OCI-LY3 (cell line): Measurements from ENCODE around the gene PPP5C.

Source experiments
- H2AFZ ChIP-seq: fragments of 200-600, 300-600 bp; shearing (Covaris generic); 2 replicates; pipeline ENCODE4 v1.6.0; 2014; ENCODE audit warnings: antibody characterized with exemption, low read depth, low read length
- H3K27ac ChIP-seq: fragments of 200-600, 300-600 bp; sonication (generic); 2 replicates; pipeline ENCODE4 v1.5.1; 2014; ENCODE audit warnings: mild to moderate bottlenecking, low read length, moderate library complexity, mixed read lengths
- H3K27me3 ChIP-seq: fragments of 200-600, 300-600 bp; sonication (generic); 2 replicates; pipeline ENCODE4 v1.6.1; 2014; ENCODE audit warnings: low read depth, low read length, mixed read lengths
- H3K36me3 ChIP-seq: fragments of 200-600, 300-600 bp; sonication (generic); replicated peaks from 2 replicates; pipeline ENCODE3; 2014; ENCODE audit warnings: low read depth, low read length, mixed read lengths
- H3K4me1 ChIP-seq: fragments of 300-600, 200-600 bp; sonication (generic); 2 replicates; pipeline ENCODE4 v1.6.1; 2014; ENCODE audit warnings: low read length, mixed read lengths
- H3K4me2 ChIP-seq: fragments of 200-600, 300-600 bp; sonication (generic); 2 replicates; pipeline ENCODE4 v1.6.1; 2014; ENCODE audit warnings: low read length, mixed read lengths
- H3K4me3 ChIP-seq: fragments of 300-600, 200-600 bp; sonication (generic); 2 replicates; pipeline ENCODE4 v1.5.1; 2014; ENCODE audit warnings: antibody characterized with exemption, mild to moderate bottlenecking, low read length, moderate library complexity
- H3K79me2 ChIP-seq: fragments of 300-600, 200-600 bp; shearing (Covaris generic); 2 replicates; pipeline ENCODE4 v1.6.1; 2014; ENCODE audit warnings: mild to moderate bottlenecking, low read length, mixed read lengths
- H3K9ac ChIP-seq: fragments of 300-600, 200-600 bp; shearing (Covaris generic); 2 replicates; pipeline ENCODE4 v1.6.0; 2014; ENCODE audit warnings: mild to moderate bottlenecking, low read length, moderate library complexity
- H3K9me3 ChIP-seq: fragments of 200-600, 300-600 bp; shearing (Covaris generic); 2 replicates; pipeline ENCODE4 v1.6.1; 2014; ENCODE audit warnings: low read length, mixed read lengths; ENCODE audit not compliant: insufficient read depth
- H4K20me1 ChIP-seq: fragments of 200-600, 300-600 bp; sonication (generic); 2 replicates; pipeline ENCODE4 v1.6.1; 2016; ENCODE audit warnings: low read length, mixed read lengths; ENCODE audit not compliant: insufficient read depth
- EZH2phosphoT487 ChIP-seq: fragments of 200-600 bp; shearing (Covaris generic); IDR thresholded peaks from 2 replicates; pipeline ENCODE4 v1.6.1; 2018; ENCODE audit warnings: antibody characterized with exemption, mixed run types, low read depth
- TF ChIP-seq, protein P1 (sequence below): fragments of 200-600, 300-600 bp; sonication (generic); IDR thresholded peaks from 2 replicates; pipeline ENCODE4 v1.5.1; 2014; ENCODE audit warnings: antibody characterized with exemption, low read length, low read depth

Gene PPP5C

DNA sequence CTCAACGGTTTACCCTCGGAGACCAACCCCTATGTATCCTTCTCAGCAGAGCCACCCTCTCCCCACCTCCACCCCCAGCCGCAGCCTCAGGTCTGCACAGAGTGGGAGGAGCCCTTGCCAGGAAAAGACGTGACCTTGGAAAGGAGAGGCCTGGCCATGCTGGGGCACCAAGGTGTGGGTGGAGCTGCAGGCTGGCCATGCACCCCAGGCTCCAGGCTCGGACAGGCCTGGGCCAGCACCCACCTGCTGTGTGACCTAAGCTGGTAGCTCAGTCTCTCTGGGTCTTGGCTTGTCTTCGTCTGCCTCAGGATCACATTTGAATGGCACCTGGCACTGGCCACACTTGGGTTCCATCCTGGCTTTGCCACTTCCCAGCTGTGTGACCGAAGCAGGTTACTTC is 37.0 kb downstream of the PPP5C start:
- H3K4me1 ChIP-seq = no peaks in the 10 kb centered on the region
- TF ChIP-seq, protein P1, sequence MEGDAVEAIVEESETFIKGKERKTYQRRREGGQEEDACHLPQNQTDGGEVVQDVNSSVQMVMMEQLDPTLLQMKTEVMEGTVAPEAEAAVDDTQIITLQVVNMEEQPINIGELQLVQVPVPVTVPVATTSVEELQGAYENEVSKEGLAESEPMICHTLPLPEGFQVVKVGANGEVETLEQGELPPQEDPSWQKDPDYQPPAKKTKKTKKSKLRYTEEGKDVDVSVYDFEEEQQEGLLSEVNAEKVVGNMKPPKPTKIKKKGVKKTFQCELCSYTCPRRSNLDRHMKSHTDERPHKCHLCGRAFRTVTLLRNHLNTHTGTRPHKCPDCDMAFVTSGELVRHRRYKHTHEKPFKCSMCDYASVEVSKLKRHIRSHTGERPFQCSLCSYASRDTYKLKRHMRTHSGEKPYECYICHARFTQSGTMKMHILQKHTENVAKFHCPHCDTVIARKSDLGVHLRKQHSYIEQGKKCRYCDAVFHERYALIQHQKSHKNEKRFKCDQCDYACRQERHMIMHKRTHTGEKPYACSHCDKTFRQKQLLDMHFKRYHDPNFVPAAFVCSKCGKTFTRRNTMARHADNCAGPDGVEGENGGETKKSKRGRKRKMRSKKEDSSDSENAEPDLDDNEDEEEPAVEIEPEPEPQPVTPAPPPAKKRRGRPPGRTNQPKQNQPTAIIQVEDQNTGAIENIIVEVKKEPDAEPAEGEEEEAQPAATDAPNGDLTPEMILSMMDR = no peak
- TF ChIP-seq EZH2phosphoT487 = no peak
- H3K9ac ChIP-seq = no peak overlapping the region
- no peaks in the 10 kb centered on the region for H3K9me3 ChIP-seq
- peaks cover 14% of the 10 kb centered on the region; the same call in 1 of the 2 replicates for H3K79me2 ChIP-seq
- H2AFZ ChIP-seq = no peak overlapping the region
- no peaks in the 10 kb centered on the region for H4K20me1 ChIP-seq
- no peak overlapping the region for H3K4me3 ChIP-seq
- no peak overlapping the region for H3K27ac ChIP-seq
- H3K36me3 ChIP-seq = peaks cover 68% of the 10 kb centered on the region
- no peak overlapping the region for H3K4me2 ChIP-seq
- no peaks in the 10 kb centered on the region for H3K27me3 ChIP-seq

DNA sequence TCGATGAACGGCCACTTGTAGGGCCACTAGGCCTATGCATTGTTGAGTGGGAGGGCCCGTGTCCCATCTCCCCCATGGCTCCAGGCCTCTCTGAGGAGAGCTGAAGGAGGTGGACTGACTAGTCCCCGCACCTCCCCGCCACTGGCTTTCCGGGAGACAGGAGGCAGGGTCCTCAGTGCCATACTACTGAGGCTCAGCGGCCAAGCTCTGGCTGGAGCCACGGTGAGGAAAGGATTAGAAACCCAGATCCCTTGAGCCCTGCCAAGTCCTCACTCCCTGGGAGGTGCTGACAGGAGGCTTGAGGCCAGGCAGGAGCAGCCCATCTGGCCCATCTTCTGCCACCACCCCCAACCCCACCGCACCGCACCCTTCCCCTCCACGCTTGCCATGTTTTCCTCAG is 37.5 kb downstream of the PPP5C start:
- no peak overlapping the region for H3K27ac ChIP-seq
- no peaks in the 10 kb centered on the region for H3K4me1 ChIP-seq
- H3K79me2 ChIP-seq = peaks cover 13% of the 10 kb centered on the region; the same call in 1 of the 2 replicates
- TF ChIP-seq, protein P1 = no peak
- TF ChIP-seq EZH2phosphoT487 = no peak
- no peaks in the 10 kb centered on the region for H3K27me3 ChIP-seq
- no peaks in the 10 kb centered on the region for H3K9me3 ChIP-seq
- H3K9ac ChIP-seq = no peak overlapping the region
- H4K20me1 ChIP-seq = no peaks in the 10 kb centered on the region
- peaks cover 72% of the 10 kb centered on the region for H3K36me3 ChIP-seq
- H2AFZ ChIP-seq = no peak overlapping the region
- no peak overlapping the region for H3K4me3 ChIP-seq
- H3K4me2 ChIP-seq = no peak overlapping the region

DNA sequence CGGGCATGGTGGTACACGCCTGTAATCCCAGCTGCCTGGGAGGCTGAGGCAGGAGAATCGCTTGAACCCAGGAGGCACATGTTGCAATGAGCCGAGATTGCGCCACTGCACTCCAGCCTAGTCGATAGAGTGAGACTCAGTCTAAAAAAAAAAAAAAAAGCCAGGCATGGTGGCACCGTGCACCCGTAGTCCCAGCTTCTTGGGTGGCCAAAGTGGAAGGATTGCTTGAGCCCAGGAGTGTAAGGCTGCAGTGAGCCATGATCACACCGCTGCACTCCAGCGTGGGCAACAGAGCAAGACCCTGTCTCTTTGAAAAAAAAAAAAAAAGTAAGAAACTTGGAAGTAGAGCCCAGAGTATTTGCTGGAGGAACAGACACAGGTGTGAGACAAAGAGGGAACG is 38.7 kb downstream of the PPP5C start:
- TF ChIP-seq EZH2phosphoT487 = no peak
- TF ChIP-seq, protein P1 = no peak
- Histone ChIP-seq H3K9me3 (no peaks in the 10 kb centered on the region), H3K27ac (no peak overlapping the region), H3K4me3 (no peak overlapping the region), H3K4me1 (no peaks in the 10 kb centered on the region), H3K9ac (no peak overlapping the region), H3K4me2 (no peak overlapping the region), H2AFZ (no peak overlapping the region), H4K20me1 (no peaks in the 10 kb centered on the region), H3K27me3 (no peaks in the 10 kb centered on the region), H3K79me2 (peaks cover 5% of the 10 kb centered on the region; the same call in 1 of the 2 replicates), H3K36me3 (peaks cover 75% of the 10 kb centered on the region)

DNA sequence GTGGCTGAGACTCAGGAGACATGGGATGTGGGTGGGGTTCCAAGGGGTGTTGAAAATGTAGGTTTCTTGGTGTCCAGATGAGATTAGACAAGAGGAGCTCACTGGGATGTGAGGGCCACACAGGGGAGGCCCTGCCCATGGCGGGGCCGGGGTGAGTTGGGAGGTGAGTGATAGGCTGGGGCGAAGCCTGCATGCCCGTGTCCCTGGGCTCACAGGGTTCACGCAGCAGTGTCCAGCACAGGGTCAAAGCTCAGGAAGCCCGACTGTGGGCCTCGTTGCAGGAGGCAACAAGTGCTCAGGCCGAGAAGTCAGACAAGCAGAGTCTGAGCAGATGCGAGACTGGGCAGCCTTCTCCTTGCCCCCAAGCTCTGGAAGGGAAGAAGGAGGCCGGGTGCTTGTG is 39.3 kb downstream of the PPP5C start:
- no peak overlapping the region for H3K4me3 ChIP-seq
- no peak overlapping the region for H2AFZ ChIP-seq
- no peak overlapping the region for H3K4me2 ChIP-seq
- H3K79me2 ChIP-seq = 0 out of 2 replicates have a peak, but pooled peaks cover 3% of the 10 kb centered on the region
- no peaks in the 10 kb centered on the region for H3K9me3 ChIP-seq
- no peak overlapping the region for H3K9ac ChIP-seq
- H4K20me1 ChIP-seq = no peaks in the 10 kb centered on the region
- H3K36me3 ChIP-seq = peaks cover 77% of the 10 kb centered on the region
- TF ChIP-seq EZH2phosphoT487 = no peak
- TF ChIP-seq, protein P1 = no peak
- H3K27ac ChIP-seq = no peak overlapping the region
- no peaks in the 10 kb centered on the region for H3K27me3 ChIP-seq
- no peaks in the 10 kb centered on the region for H3K4me1 ChIP-seq
